A204.1 (cell line): ENCODE measurements around the gene SPO11.
A peak's percentile ranks its signal among the peaks of the same experiment; 100 is the strongest.

Experiments
- FAIRE-seq: peaks from 2 replicates; lab custom pipeline; 2012; peaks lifted over from hg19 to GRCh38; lab: Jason Lieb, UNC

Gene SPO11

DNA sequence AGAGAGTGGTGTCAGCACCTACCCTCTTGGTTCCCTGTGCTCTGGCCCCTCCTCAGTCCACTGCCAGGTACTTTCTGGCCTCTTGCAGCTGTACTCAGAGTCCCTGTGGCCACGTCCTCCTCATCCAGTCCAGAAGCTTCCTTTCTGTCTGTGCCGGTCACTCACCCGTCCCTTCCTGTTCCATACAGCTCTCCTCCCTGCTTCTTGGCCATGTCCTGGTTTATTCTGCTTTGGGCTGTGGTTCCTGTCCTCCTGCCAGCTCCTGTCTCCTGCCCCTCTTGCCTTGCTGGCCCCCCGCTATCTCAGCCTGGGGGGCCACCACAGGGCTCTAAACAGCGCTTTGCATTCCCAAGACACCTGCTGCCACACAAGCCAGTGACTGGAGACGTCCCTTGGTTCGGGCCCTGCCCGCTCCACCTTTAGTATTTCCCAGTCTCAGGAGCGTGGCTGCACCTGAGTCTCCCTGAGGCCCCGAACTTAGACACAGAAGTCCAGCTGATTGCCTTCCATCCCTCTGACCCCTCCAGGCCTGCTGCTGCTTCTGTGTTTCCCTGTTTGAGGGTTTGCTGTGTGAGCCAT is 46.1 kb downstream of the SPO11 start:
- no peak for FAIRE-seq

DNA sequence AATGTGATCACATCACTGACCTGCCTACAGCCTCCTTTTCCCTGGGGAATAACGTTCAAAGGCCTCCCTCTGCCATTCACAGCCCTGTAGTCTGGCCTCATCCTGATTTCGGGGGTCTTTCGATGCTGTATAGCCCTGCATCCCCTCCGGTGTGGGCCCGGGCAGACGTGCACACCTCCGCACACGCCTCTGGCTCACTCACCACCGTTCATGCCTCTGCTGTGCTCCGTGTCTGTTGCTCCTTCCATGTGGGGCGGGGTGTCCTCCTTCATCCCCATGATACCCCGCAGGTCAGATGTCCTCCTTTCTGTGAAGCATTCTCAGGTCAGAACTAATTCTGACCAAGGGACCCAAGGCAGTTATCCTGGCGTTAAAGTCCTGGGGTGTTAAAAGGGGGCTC is 47.7 kb downstream of the SPO11 start:
- FAIRE-seq, result no peak

DNA sequence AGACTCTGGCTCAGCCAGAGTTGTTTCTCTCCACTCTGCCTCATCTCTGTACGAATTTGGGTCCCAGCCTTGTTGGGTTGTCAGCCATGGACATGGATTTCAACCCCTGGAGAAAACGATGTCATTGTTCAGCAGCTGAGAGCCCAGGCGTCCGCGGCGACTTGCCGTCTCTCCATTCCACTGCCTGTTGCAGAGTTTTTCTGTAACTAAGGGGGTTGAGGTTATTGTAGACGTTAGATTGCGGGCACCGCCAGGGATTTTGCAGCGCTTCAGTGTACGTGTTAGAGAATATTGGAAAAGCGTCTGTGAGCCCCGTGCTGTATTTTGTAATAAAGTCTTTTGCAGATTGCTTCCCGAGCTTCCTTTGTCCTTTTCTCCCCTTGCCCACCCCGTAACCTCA is 48.5 kb downstream of the SPO11 start:
- no peak for FAIRE-seq

DNA sequence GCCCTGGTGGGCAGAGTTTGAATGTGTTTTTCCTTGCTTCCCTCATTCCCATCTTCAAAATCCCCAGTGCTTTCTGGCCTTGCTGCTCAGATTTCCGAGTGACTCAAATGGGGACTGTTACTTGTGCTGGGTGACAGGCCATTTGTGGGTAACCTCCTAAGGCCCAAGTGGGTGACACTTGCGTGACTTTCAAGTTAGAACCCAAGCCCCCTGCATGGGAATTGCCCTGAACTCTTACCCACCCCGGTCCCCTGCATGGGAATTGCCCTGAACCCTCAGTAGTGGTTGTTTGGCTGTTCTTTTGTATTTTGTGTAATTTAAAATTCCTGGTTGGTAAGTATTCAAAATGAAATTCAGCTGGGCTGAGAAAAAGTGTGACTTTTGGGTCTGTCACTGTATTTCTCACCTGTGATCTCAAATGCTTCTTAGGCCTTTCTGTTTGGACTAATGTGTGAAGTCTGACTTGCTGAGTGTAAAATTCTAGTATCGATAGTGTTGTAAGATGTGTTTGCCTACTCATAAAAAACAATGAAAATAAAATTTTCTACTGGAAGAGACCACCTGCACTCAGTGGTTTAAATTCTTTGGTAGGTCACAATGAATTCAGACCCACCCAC is 49.2 kb downstream of the SPO11 start:
- no peak for FAIRE-seq

DNA sequence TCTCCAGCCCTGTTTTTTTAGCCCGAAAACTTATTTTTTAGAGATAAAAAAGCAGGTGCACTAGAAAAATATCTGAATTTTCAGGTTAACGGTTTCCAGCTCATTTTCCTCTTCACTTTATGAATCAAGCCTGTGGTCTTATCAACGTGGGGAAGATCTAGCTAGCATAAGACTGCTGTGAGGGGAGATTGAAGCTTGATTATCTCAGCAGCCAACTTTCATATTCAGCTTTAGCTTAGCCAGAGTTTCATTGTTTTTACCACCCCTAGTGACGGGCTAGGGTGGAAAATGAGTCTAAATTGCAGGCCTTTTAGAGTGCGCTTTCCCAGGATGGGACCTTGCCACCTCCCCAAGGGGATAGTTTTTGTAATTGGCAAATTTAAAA is 49.7 kb downstream of the SPO11 start:
- FAIRE-seq, result no peak

DNA sequence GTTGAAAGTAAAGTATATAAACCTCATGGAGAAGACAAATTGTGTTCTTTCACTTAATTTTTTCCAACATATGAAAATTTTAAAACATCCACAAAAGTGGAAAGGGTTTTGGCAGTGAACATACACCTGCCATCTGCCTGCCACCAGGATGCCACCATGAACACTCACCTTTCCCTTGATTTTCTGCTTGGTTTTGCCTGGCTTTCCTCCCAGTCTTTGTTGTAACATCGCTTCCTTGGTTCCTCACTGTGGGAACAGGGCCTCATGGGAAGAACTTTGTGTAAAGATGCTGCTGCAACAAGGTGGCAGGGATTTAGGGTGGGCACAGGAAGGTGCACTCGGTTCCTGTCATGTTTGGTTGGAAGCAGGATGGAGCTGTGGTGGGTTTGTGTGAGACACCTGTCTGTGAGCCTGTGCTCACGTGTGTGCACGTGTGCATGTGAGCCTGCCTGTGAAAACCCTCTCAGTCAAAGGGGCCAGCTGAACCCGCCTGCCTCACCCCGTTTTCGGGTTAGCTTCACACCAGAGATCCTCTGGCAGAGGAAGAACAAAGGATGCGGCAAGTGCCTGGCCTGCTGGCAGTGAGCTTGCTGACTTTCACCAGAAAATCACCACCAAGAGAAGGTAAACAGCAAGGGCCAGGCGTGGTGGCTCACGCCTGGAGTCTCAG is 50.6 kb downstream of the SPO11 start:
- FAIRE-seq, result no peak

DNA sequence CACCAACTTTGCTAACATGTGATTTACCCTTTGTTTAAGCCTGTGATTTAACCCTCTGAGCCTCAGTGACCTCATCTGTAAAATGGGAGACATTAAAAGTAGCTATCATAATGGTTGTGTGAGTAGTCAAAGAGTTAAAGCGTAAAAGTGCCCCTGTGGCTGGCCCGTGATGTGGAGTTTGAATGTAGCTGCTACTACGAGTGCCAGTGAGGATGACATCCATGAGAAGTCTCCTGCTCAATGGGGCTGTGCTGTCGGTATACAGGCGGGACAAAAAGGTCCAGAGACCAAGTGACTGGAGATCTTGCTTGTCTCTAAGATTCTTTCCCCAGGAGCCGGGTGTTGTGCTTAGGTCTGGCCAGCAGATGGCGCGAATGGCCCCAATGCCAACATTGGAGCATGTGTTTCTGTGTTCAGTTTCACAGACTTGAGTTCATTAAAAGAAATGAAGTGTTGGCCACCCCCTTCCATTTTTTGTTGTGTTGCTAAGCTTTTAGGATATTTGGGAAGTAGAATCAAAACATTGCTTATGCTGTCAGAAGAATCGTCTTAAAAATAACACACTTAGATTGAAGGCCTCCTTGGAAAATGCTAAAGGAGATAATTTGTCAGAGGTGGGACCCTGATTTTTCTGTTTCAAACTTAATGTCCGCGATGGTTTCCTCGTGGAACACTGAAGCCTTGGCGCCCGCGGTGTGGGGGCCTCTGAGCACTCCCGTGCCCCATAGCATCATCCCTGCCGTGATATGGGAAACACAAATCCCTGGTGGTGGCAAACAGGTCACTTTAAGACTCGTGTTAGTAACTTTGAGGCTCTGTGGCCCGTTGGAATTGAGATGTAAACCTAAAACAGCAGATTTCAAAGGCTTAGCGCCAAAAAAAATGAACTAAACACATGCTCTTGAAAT is 52.2 kb downstream of the SPO11 start:
- peak; percentile 91 for FAIRE-seq

DNA sequence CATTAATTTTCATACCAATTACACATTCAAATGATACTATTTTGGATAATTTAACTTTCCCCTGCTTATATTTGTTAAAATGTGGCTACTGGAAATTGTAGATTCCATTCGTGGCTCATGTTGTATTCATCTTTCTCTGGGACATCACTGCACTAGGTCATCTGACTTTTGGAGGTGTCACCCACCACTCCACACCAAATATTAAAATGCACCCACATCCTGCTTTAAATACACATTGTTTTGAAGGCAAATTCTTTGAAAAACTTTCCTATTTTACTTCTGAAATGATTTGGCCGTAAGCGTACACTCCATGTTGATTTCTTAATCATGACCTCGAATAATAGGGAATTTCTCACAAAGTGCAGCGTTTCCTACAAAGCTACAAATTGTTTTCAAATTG is 52.9 kb downstream of the SPO11 start:
- FAIRE-seq, result no peak

DNA sequence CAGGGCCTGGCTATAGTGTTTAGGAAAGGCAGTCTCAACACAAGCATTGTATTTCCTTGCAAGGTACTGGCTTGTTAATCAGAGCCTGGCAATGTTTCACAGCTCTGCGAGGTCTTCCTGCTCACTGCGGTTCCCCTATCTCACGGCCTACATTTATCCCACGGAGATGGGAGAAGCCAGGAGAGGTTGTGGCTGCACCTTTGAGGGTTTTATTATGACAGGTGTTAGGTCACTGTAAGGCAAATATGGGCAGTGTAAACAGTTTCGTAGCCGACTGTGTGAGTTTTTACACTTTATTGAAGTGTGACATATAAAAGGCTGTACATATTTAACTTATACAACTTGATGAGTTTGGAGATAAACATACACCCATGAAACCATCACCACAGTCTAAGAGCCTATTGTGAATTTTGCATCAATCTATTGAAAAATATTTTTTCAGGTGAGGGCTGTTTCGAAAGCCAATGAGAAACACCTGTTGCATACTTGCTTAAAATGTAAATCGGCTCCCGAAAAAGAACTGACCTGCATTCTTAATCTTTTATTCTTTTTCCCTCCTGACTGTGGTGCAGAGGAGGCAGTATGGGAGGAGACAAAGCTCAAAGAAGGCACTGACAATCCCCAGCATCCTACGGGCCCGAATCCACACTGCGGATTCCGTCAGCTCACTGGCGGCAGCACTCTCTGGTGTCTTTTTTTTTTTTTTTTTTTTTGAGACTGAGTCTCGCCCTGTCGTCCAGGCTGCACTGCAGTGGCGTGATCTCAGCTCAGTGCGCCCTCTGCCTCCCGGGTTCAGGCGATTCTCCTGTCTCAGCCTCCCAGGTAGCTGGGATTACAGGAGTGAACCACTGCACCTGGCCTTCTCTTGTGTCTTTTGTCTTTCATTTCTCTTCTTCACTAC is 54.1 kb downstream of the SPO11 start:
- no peak for FAIRE-seq

DNA sequence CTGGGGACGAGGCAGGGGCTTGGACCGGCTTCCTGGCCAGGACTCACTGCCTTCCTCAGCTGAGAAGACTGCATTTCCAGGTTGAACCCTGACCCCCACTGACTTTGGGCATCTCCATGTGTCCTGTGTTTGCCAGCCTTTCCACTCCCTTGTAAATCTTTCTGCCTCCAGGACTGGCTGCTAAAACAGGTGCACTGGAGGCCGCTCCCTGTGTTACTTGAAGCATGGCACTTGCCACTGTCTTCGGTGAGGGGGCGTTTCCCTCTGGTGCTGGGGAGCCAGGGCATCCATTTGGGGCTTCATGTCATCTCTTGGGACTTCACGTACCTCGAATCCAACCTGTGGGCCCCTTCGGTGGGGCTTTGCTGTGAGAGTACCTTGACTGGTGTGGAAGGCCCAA is 54.9 kb downstream of the SPO11 start:
- FAIRE-seq, result no peak

DNA sequence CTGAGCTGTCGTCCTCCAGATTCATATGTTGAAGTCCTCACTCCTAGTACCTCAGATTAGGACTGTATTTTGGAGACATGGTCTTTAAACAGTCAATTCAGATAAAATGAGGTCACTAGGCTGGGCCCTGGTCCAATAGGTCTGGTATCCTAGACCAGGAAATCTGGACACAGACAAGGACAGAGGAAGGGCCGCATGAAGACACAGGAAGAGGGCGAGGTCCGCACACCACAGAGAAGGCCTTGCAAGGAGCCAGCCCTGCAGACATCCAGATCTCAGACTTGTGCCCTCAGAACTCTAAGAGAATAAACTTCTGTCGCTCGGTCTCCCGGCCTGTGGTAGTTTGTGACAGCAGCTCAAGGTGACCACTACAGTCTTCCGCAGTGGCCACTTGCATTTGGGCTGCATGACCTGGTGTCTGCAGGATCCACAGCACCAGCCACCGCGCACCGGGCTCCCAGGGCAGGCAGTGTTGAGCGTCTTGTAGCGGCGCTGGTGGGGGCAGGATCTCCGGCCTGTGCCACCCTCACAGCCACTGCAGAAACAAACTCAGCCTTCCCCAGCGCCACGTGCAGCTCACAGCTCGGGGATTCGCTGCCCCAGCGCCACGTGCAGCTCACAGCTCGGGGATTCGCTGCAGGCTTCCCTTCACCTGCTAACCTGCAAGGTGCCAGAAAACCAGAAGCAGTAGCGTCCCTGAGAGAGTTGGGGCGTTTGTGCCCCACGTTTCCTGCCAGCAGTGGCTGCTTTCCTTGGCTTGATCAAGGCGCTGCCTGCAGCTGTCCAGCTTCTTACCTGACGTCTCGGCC is 55.6 kb downstream of the SPO11 start:
- FAIRE-seq, result no peak

DNA sequence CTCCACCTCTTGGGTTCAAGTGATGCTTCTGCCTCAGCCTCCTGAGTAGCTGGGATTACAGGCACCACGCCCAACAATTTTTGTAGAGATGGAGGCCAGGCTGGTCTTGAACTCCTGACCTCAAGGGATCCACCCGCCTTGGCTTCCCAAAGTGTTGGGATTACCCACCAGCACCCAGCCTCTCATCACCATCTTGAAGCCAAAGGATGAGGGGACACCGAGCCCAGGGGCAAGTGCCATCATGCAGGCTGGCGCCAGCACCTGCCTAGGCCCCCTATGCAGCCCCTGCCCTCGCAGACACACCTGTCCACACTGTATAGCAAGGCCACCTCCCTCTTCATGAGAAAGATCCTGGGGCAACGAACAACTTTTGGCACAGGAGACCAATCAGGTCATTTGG is 56.3 kb downstream of the SPO11 start:
- no peak for FAIRE-seq

DNA sequence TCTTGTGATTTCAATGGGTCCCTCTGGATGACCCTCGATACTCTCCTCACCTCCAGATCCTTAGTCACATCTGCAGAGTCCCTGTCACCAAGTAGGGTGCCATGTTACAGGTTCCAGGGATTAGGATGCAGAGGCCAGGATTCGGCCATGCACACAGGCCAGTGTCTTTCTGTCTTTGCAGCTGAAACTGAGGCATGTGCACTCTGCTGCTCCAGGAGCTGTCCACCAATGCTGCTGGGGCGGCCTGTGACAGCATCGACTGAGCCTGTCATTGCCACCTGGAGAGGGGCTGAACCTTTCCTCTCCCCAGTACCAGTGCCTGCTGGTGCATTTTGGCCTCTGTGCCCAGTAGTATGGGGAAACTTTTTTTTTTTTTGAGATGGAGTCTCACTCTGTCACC is 57.2 kb downstream of the SPO11 start:
- FAIRE-seq, result no peak

DNA sequence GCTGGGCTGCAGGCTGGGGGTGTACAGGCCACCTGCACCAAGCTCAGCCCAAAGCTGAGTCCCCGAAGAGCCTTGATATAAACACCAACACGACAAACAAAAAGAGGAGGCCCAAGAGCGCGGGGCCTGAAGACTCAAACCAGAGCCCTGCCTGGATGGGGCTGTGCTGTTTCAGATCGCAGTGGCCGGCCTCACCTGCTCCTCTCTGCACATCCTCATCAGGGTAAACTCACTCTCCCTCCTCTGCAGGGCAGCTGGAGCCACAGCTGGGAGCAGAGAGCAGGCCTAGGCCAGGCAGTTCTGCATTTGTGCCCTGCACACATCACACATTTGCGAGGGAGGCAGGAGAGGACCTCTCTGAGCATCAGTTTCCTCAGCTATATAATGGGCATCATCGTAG is 57.9 kb downstream of the SPO11 start:
- no peak for FAIRE-seq

DNA sequence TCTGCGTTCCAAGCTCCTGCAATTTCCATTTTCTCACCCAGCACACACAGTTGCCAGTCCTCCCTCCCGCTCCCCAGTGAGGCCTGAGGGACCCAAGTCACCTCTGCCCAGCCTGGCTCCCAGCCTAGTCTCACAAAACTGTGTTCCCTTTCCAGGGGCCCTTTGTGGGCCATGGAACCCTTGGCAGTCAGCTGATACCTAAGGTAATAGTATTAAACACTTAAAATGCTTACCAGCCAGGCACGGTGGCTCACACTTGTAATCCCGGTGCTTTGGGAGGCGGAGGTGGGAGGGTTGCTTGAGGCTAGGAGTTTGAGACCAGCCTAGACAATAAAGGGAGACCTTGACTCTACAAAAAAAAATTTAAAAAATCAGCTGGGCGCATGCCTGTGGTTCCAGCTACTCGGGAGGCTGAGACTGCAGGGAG is 58.4 kb downstream of the SPO11 start:
- no peak for FAIRE-seq

DNA sequence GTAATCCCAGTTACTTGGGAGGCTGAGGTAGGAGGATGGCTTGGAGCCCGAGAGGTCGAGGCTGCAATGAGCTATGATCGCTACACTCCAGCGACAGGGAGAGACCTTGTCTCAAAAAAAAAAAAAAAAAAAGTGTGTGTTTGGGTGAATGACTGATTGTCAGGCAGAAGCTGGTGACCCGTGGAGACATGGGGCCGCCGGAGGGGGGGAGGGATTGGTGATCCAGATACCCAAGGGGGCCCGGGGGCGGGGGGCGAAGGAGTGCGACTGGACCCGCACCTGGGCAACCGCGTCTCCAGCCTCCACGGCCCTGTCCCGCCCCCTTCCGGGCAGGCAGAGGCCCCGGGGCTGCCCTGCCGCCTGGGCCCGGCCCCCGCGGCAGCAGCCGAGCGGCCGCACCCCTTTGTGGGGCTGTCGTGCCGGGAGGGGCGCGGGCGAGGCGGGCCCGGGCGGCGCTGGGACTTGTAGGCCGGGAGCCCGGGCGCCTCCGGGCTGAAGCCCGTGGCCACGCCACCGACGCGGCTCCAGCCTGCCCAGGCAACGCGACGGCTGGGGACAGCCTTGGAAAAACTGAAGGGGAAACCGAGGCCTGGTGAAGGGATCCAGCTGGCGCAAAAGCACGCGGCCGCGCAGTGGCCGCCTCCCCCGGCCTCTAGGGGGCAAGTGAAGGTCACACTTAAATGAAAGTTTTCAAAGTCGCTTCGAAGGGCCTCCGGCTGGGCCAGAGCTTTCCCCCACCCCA is 59.5 kb downstream of the SPO11 start:
- no peak for FAIRE-seq

DNA sequence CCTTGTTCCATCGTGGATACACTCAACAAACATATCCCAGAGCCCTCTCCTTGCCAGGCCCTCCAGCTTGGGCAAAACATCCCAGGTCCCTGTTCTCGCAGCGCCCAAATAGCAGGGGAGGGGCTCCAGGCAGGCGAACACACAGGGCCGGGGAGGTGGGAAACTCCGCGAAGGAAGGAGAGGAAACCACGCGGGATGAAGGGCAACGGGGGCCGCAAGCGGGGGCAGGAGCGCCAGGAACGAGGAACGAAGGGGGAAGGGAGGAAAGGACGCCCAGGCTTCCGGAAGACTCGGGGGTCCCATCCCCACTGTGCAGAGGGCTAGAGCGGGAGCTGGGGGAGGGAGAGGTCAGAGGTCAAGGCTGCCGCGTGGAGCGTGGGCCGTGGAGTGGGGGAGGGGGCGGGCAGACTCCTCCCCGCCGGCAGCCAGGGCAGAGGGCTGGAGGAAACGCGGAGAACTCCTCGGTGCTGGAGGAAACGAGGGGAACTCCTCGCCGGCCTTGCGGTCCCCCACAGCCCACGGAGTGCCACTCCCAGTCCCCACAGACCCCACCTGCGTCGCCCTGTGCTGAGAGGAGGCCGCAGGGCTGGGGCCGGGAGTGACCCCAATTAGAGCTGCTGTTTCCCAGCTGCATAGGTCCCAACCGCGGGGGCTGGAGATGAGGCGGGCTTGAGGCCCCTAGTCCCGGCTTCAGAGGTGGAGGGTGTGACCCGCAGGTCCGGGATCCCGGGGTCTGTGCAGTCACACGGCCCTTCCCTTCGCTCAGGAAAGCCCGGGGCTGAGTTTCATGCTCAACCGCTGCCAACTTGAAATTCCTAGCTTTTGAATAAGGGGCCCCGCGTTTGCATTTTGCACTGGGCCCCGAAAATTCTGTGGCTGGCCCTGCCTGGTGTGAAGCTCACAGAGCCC is 60.3 kb downstream of the SPO11 start:
- no peak for FAIRE-seq

DNA sequence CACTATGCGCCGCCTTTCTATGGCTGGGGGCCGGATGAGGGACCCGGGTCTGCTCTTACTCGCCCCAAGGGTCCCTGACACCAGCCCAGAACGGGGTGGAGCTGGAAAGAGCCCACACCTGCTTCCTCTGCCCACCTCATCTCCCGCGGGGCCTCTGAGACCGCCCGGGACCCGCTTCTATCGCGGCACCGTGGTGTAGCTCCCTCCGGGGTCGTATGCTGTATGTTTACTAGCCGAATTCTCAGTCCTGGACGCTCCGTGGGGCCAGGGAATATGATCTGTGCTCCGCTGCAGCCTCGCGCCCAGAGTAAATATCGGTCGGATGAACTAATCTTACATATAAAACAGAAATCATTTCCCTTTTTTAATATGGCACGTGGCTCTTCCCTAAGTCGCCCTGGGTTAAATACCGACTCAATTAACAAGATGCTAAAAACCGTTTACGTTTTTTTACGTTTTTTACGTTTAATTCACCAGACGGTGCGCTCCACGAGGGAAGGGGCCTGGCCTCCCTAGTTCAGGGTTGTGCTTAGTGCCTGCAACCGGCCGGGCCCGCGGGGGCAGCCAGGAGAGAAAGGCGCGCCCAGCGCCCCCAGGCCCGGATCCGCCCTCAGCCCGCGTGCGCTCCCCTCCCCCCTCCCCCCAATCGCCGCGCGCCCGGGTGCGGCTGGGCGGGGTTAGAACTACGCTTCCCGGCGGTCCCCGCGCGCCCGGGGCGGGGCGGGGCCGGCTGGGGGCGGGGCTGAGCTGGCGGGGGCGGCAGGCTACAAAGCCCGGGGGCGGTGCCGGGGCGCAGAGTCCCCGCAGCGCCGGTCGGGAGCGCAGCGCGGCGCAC is 61.2 kb downstream of the SPO11 start, which contains the start of gene RBM38:
Gene RBM38 (plus strand): TSS at position 793 of the 835 bp plus-strand sequence. CDS start 186 bp downstream, outside the sequence.
- FAIRE-seq, result no peak
